Esophagus (tissue), 2 donors: Measurements from ENCODE around the gene PRPF6. TPM values are rescaled to one million over a fixed set of nuclear protein-coding genes. Genes with fewer than 3 reads are reported as not detected.

Experiments
- H3K27ac ChIP-seq, 2 donors: one replicate each; pipeline ENCODE4 v1.5.1; 2013; ENCODE audit warnings: low read depth in 2 of 2, mild to moderate bottlenecking in 2 of 2, inconsistent platforms in 1 of 2, low read length in 1 of 2, moderate library complexity in 1 of 2
- H3K27me3 ChIP-seq, 2 donors: one replicate each; pipeline ENCODE4 v1.6.1; 2013; ENCODE audit warnings: low read length in 2 of 2, control low read depth in 1 of 2, mild to moderate bottlenecking in 1 of 2; ENCODE audit not compliant: insufficient read depth in 2 of 2, control insufficient read depth in 1 of 2
- H3K36me3 ChIP-seq, 2 donors: one replicate each; pipeline ENCODE4 v1.6.1; 2013; ENCODE audit warnings: low read length in 1 of 2; ENCODE audit not compliant: control insufficient read depth in 2 of 2, insufficient read depth in 2 of 2
- H3K4me1 ChIP-seq, 2 donors: one replicate each; pipeline ENCODE4 v1.6.1; 2013; ENCODE audit warnings: low read length in 1 of 2; ENCODE audit not compliant: control insufficient read depth in 2 of 2, insufficient read depth in 2 of 2
- H3K4me3 ChIP-seq, 2 donors: one replicate each; pipeline ENCODE4 v1.5.1; 2013; ENCODE audit warnings: low read length in 2 of 2, mild to moderate bottlenecking in 2 of 2, low read depth in 1 of 2, moderate library complexity in 1 of 2
- H3K9me3 ChIP-seq, 2 donors: one replicate each; pipeline ENCODE4 v1.6.1; 2013; ENCODE audit warnings: mild to moderate bottlenecking in 2 of 2, low read depth in 1 of 2, low read length in 1 of 2, moderate library complexity in 1 of 2; ENCODE audit not compliant: control insufficient read depth in 2 of 2, insufficient read depth in 1 of 2
- WGBS, 2 donors: extraction: QIAGEN DNeasy Blood & Tissue Kit; methylation state at CpG; one replicate each; pipeline ENCODE4 v1.1.7; 2013; 5-methylcytosine and 5-hydroxymethylcytosine counted together
- polyA plus RNA-seq, 2 donors: library from polyadenylated mRNA; stranded (reverse); fragments of 200-250 nt; gene quantifications; one replicate each; pipeline ENCODE4 v1.2.3, GENCODE V29; 2013
- donor health status: healthy with polysubstance abuse.
- donor health status: Bipolar disorder and iron deficiency.

The PRPF6 gene
- polyA plus RNA-seq, 2 donors: 24.6 to 39.0 TPM

- Histone ChIP-seq H3K27me3 (no peaks in the 10 kb centered on the region), H3K4me1 (peaks cover 5 to 19% of the 10 kb centered on the region in 2 donors), H3K27ac (no peak overlapping the region), H3K9me3 (peaks cover 0 to 2% of the 10 kb centered on the region in 2 donors), H3K36me3 (peaks cover 7 to 52% of the 10 kb centered on the region in 2 donors), H3K4me3 (no peak overlapping the region)
- 85 to 90% methylated on average over 23 of the region's 23 CpGs for WGBS, 2 donors
These were observed 40.9 kb upstream of the PRPF6 start for GRCh38 chr20:63940071-63940471.

GRCh38 chr20:63940472-63941266 lies 40.3 kb upstream of the PRPF6 start:
- 92 to 94% methylated on average over 58 of the region's 58 CpGs for WGBS, 2 donors
- H3K27ac ChIP-seq: peak overlapping the region; percentile 64 to 97
- H3K36me3 ChIP-seq: peaks cover 7 to 53% of the 10 kb centered on the region in 2 donors
- no peaks in the 10 kb centered on the region for H3K27me3 ChIP-seq
- peaks cover 0 to 2% of the 10 kb centered on the region in 2 donors for H3K9me3 ChIP-seq
- no peak overlapping the region for H3K4me3 ChIP-seq
- peaks cover 5 to 19% of the 10 kb centered on the region in 2 donors for H3K4me1 ChIP-seq

- WGBS, 2 donors: 67 to 68% methylated on average over 33 to 35 of the region's 39 CpGs
- H3K4me3 ChIP-seq: peak overlapping the region in 1 of 2 donors; percentile 18
- H3K27ac ChIP-seq: peak overlapping the region; percentile 64 to 97
- H3K36me3 ChIP-seq: peaks cover 7 to 58% of the 10 kb centered on the region in 2 donors
- H3K27me3 ChIP-seq: no peaks in the 10 kb centered on the region
- H3K9me3 ChIP-seq: peaks cover 0 to 2% of the 10 kb centered on the region in 2 donors
- peaks cover 5 to 19% of the 10 kb centered on the region in 2 donors for H3K4me1 ChIP-seq
These were observed 39.5 kb upstream of the PRPF6 start for GRCh38 chr20:63941282-63942081.

- H3K4me1 ChIP-seq: peaks cover 5 to 23% of the 10 kb centered on the region in 2 donors
- no peak overlapping the region for H3K4me3 ChIP-seq
- WGBS, 2 donors: 34 to 44% methylated on average over 27 to 30 of the region's 30 CpGs
- H3K27ac ChIP-seq: peak overlapping the region; percentile 94 to 98
- H3K36me3 ChIP-seq: peaks cover 7 to 63% of the 10 kb centered on the region in 2 donors
- H3K27me3 ChIP-seq: no peaks in the 10 kb centered on the region
- peaks cover 0 to 2% of the 10 kb centered on the region in 2 donors for H3K9me3 ChIP-seq
These were observed 38.5 kb upstream of the PRPF6 start for GRCh38 chr20:63942250-63942951.

GRCh38 chr20:63942969-63943807 lies 37.7 kb upstream of the PRPF6 start:
- peaks cover 0 to 2% of the 10 kb centered on the region in 2 donors for H3K9me3 ChIP-seq
- WGBS, 2 donors: 59 to 71% methylated on average over 19 of the region's 19 CpGs
- H3K27me3 ChIP-seq: no peaks in the 10 kb centered on the region
- H3K4me1 ChIP-seq: peaks cover 5 to 30% of the 10 kb centered on the region in 2 donors
- H3K36me3 ChIP-seq: peaks cover 7 to 64% of the 10 kb centered on the region in 2 donors
- peak overlapping the region; percentile 94 to 98 for H3K27ac ChIP-seq
- no peak overlapping the region for H3K4me3 ChIP-seq

- no peak overlapping the region for H3K4me3 ChIP-seq
- peaks cover 5 to 35% of the 10 kb centered on the region in 2 donors for H3K4me1 ChIP-seq
- H3K27ac ChIP-seq: peak overlapping the region; percentile 94 to 98
- WGBS, 2 donors: 88 to 92% methylated on average over 3 of the region's 3 CpGs
- peaks cover 7 to 62% of the 10 kb centered on the region in 2 donors for H3K36me3 ChIP-seq
- H3K9me3 ChIP-seq: peaks cover 0 to 2% of the 10 kb centered on the region in 2 donors
- H3K27me3 ChIP-seq: no peaks in the 10 kb centered on the region
These were observed 37.2 kb upstream of the PRPF6 start for GRCh38 chr20:63943808-63944077.

GRCh38 chr20:63944078-63944941 lies 36.6 kb upstream of the PRPF6 start:
- Histone ChIP-seq H3K4me1 (peaks cover 5 to 41% of the 10 kb centered on the region in 2 donors), H3K36me3 (peaks cover 7 to 58% of the 10 kb centered on the region in 2 donors), H3K4me3 (no peak overlapping the region), H3K27me3 (no peaks in the 10 kb centered on the region), H3K27ac (peak overlapping the region in 1 of 2 donors; percentile 43), H3K9me3 (peaks cover 0 to 2% of the 10 kb centered on the region in 2 donors)
- 86 to 88% methylated on average over 35 of the region's 35 CpGs for WGBS, 2 donors

GRCh38 chr20:63945031-63945658 lies 35.8 kb upstream of the PRPF6 start:
- H3K4me3 ChIP-seq: no peak overlapping the region
- no peak overlapping the region for H3K27ac ChIP-seq
- peaks cover 7 to 46% of the 10 kb centered on the region in 2 donors for H3K4me1 ChIP-seq
- 82 to 89% methylated on average over 17 of the region's 17 CpGs for WGBS, 2 donors
- no peaks in the 10 kb centered on the region for H3K27me3 ChIP-seq
- H3K9me3 ChIP-seq: peaks cover 0 to 2% of the 10 kb centered on the region in 2 donors
- peaks cover 7 to 54% of the 10 kb centered on the region in 2 donors for H3K36me3 ChIP-seq
